GM19023 (cell line): ENCODE results near the gene EXD3.
"Not testable (repeated sequence)": the region's sequence is repeated elsewhere in the genome, so short reads cannot be mapped to it uniquely, and the experiment has no call there.

Experiments used
- ATAC-seq: cut with Tn5 transposase; IDR thresholded peaks from one replicate; pipeline ENCODE4 v1.9.1; 2021; ENCODE audit warnings: mild to moderate bottlenecking, moderate library complexity; ENCODE audit not compliant: unreplicated experiment

The EXD3 gene

DNA sequence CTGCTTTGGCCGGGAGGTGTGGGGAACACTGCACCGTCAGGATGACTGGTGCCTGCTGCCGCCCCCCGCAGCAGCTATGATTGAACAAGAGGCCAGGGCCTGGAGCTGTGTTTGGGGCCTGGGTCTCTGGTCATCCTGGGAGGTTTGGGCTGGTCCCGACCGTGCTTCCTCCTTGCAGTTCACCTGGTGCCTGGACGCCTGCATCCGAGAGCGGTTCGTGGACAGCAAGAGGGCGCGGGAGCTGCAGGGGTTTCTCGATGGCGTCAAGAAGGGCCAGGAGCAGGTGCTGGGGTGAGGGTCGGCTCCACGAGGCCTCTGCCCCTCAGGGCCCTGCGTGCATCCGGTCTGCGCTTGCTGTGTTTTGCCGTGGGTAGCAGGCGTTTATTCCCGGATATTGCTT lies 158.9 kb downstream of the EXD3 start:
- no peak for ATAC-seq

DNA sequence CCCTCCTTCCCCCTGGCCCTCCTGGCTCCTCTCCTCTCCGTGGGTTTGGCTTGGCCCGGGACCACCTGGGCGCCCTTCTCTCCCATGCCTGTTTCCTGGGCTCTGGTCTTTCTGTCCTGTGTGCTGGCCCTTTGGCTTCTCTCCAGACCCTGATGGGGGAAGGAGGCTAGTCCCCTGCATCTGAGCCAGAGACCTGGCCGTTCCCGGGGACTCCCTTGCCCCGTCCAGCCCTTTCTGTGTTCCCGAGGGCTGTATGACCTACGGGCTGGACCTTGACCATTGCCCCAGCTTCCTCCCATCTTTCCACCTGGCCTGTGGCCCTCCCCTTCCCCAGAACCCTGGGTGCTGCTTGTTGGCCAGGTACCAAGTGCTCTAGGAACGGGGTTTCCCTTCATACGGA lies 159.5 kb downstream of the EXD3 start:
- ATAC-seq, result no peak

- ATAC-seq, result no peak
Observed at GRCh38 chr9:137262909-137263285, 160.1 kb downstream of the EXD3 start.

DNA sequence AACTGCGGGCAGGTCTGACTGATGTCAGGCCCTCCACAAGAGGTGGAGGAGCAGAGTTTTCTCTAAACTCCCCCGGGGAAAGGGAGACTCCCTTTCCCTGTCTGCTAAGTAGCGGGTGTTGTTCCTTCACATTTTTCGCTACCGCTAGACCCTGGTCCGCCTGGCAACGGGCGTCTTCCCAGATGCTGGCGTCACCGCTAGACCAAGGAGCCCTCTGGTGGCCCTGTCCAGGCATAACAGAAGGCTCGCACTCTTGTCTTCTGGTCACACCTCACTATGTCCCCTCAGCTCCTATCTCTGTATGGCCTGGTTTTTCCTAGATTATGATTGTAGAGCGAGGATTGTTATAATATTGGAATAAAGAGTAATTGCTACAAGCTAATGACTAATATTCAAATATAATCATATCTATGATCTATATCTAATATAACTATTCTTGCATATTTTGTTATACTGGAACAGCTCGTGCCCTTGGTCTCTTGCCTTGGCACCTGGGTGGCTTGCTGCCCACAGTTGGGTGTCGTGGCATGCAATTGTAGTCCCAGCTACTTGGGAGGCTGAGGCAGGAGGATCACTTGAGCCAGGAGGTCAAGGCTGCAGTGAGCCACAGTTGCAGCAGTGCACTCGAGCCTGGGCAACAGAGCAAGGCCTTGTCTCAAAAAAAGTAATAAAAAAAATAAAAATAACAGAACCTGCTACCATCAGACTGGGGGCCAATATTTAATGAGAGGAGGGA lies 160.6 kb downstream of the EXD3 start:
- not testable (repeated sequence) for ATAC-seq
